GM19372 (cell line): Measurements from ENCODE around the gene GABRB3.

Experiments
- ATAC-seq: cut with Tn5 transposase; IDR thresholded peaks from one replicate; pipeline ENCODE4 v1.9.1; 2021; ENCODE audit warnings: mild to moderate bottlenecking, low read depth, moderate library complexity; ENCODE audit not compliant: unreplicated experiment

GABRB3 gene

GRCh38 chr15:26772154-26773066 lies at the start of gene GABRB3:
GABRB3 (minus strand) TSS chr15:26773066.
- no peak for ATAC-seq

- ATAC-seq, result no peak
Observed at GRCh38 chr15:26807517-26808427, 34.9 kb upstream of the GABRB3 start.

GRCh38 chr15:26806574-26806973 lies 33.7 kb upstream of the GABRB3 start:
- no peak for ATAC-seq

- no peak for ATAC-seq
Observed at GRCh38 chr15:26806151-26806550, 33.3 kb upstream of the GABRB3 start.

- no peak for ATAC-seq
Observed at GRCh38 chr15:26805470-26805869, 32.6 kb upstream of the GABRB3 start.

GRCh38 chr15:26804063-26804804 lies 31.4 kb upstream of the GABRB3 start:
- ATAC-seq, result no peak

- no peak for ATAC-seq
Observed at GRCh38 chr15:26790118-26790517, 17.3 kb upstream of the GABRB3 start.

GRCh38 chr15:26781816-26782215 lies 8.9 kb upstream of the GABRB3 start:
- no peak for ATAC-seq

GRCh38 chr15:26773917-26774316 lies 1.1 kb upstream of the GABRB3 start:
- ATAC-seq, result no peak

- no peak for ATAC-seq
Observed at GRCh38 chr15:26773067-26773877, 406 bp upstream of the GABRB3 start.

- ATAC-seq, result no peak
Observed at GRCh38 chr15:26771578-26772153, 1.2 kb downstream of the GABRB3 start.

- no peak for ATAC-seq
Observed at GRCh38 chr15:26771168-26771567, 1.7 kb downstream of the GABRB3 start.

- no peak for ATAC-seq
Observed at GRCh38 chr15:26767169-26767670, 5.6 kb downstream of the GABRB3 start.

- no peak for ATAC-seq
Observed at GRCh38 chr15:26766262-26766661, 6.6 kb downstream of the GABRB3 start.

GRCh38 chr15:26759986-26760385 lies 12.9 kb downstream of the GABRB3 start:
- no peak for ATAC-seq

GRCh38 chr15:26758079-26758478 lies 14.8 kb downstream of the GABRB3 start:
- ATAC-seq, result no peak

GRCh38 chr15:26757141-26757540 lies 15.7 kb downstream of the GABRB3 start:
- ATAC-seq, result no peak

GRCh38 chr15:26744894-26745293 lies 28.0 kb downstream of the GABRB3 start:
- ATAC-seq, result no peak

- ATAC-seq, result no peak
Observed at GRCh38 chr15:26739791-26740190, 33.1 kb downstream of the GABRB3 start.
